Loucy (cell line): ENCODE measurements around the gene ATP1A1.

Experiments used
- H2AFZ ChIP-seq: fragments of 200-600 bp; sonication (generic); 2 replicates; pipeline ENCODE4 v1.6.0; 2016; ENCODE audit warnings: antibody characterized with exemption, mild to moderate bottlenecking, low read length, moderate library complexity
- H3F3A ChIP-seq: fragments of 200-600 bp; 2 replicates; pipeline ENCODE4 v1.6.0; 2016; ENCODE audit warnings: antibody characterized with exemption, low read depth, mild to moderate bottlenecking
- H3K27me3 ChIP-seq: fragments of 200-600 bp; sonication (generic); 2 replicates; pipeline ENCODE4 v1.6.1; 2014; ENCODE audit warnings: low read length, mild to moderate bottlenecking; ENCODE audit not compliant: insufficient read depth, poor library complexity, severe bottlenecking
- H3K36me3 ChIP-seq: fragments of 200-600 bp; sonication (generic); 2 replicates; pipeline ENCODE4 v1.6.1; 2016; ENCODE audit warnings: low read length; ENCODE audit not compliant: insufficient read depth
- H3K4me1 ChIP-seq: fragments of 200-600 bp; sonication (generic); 2 replicates; pipeline ENCODE4 v1.5.1; 2014; ENCODE audit warnings: low read length, mild to moderate bottlenecking; ENCODE audit not compliant: insufficient read depth, poor library complexity, severe bottlenecking
- H3K4me2 ChIP-seq: fragments of 200-600 bp; sonication (generic); 2 replicates; pipeline ENCODE4 v1.6.0; 2014; ENCODE audit warnings: antibody characterized with exemption, low read length, low read depth, mild to moderate bottlenecking; ENCODE audit not compliant: poor library complexity, severe bottlenecking
- H3K4me3 ChIP-seq: fragments of 200-600 bp; sonication (generic); 2 replicates; pipeline ENCODE4 v1.5.1; 2014; ENCODE audit warnings: low read length, mild to moderate bottlenecking, mixed read lengths; ENCODE audit not compliant: poor library complexity, severe bottlenecking
- H3K79me2 ChIP-seq: fragments of 200-600 bp; sonication (generic); 2 replicates; pipeline ENCODE4 v1.6.1; 2014; ENCODE audit warnings: low read length; ENCODE audit not compliant: insufficient read depth
- H3K9ac ChIP-seq: fragments of 200-600 bp; sonication (generic); 2 replicates; pipeline ENCODE4 v1.6.0; 2014; ENCODE audit warnings: mild to moderate bottlenecking, low read depth, low read length, moderate library complexity; ENCODE audit not compliant: poor library complexity, severe bottlenecking
- H3K9me2 ChIP-seq: fragments of 200-600 bp; sonication (generic); replicated peaks from 2 replicates; pipeline ENCODE4 v1.6.1; 2016; ENCODE audit warnings: low read depth, low read length, mixed read lengths
- H3K9me3 ChIP-seq: fragments of 200-600 bp; sonication (generic); 2 replicates; pipeline ENCODE4 v1.6.1; 2014; ENCODE audit warnings: mild to moderate bottlenecking, antibody characterized with exemption, low read length, low read depth; ENCODE audit not compliant: insufficient read depth
- H4K20me1 ChIP-seq: fragments of 200-600 bp; sonication (generic); 2 replicates; pipeline ENCODE4 v1.6.0; 2014; ENCODE audit warnings: antibody characterized with exemption, low read length, mild to moderate bottlenecking; ENCODE audit not compliant: insufficient read depth, poor library complexity, severe bottlenecking
- CTCF ChIP-seq: fragments of 200-600 bp; sonication (generic); conservative IDR thresholded peaks from 2 replicates; pipeline ENCODE4 v1.5.1; 2014; ENCODE audit warnings: mild to moderate bottlenecking, antibody characterized with exemption, low read length
- EZH2phosphoT487 ChIP-seq: fragments of 200-600 bp; IDR thresholded peaks from 2 replicates; pipeline ENCODE4 v1.6.1; 2018; ENCODE audit warnings: antibody characterized with exemption, mild to moderate bottlenecking, moderate library complexity, borderline replicate concordance

Gene ATP1A1

DNA sequence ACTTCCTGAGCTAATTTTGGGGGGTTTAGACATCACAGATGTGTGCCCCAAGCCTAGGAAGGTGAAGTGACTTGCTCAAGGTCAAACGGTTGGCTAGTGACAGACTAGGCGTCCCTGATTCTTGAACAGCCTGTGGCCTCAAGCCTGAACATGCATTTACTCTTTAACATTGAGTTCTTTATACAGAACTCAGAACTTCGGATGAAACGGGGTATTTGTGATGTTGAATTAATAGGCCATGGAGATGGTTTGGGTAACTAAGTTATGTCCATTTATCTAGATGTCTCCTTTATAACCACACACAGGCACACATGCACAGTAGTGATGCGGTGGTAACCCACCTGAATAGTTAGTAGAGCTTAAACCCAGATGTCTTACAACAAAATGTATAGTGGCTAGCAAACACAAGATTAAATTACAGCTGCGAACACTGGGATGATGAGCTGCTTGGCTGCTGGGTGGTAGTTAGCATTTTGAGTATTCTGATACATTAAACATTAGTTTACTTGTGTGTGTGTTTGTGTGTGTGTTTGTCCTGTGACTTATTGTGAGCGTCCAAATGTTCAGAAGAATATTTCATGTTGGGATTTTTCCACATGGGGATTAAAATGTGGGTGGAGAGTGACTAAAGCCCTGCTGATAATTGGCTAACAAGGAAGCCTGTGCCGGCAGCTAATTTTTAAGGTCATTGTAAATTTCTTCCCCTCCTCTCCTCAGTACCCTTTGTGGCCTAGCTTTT lies 2.3 kb downstream of the ATP1A1 start:
- Histone ChIP-seq H3F3A (no peaks in the 10 kb centered on the region), H2AFZ (no peak overlapping the region), H3K36me3 (no peaks in the 10 kb centered on the region), H3K27me3 (no peaks in the 10 kb centered on the region), H3K9me3 (no peaks in the 10 kb centered on the region), H3K79me2 (peaks cover 69% of the 10 kb centered on the region), H4K20me1 (peaks cover 60% of the 10 kb centered on the region), H3K4me1 (peaks cover 61% of the 10 kb centered on the region), H3K4me2 (peak overlapping the region; percentile 92), H3K9ac (peak overlapping the region; percentile 87), H3K9me2 (no peaks in the 10 kb centered on the region), H3K4me3 (peak overlapping the region; percentile 85)
- TF ChIP-seq CTCF (no peak), EZH2phosphoT487 (no peak)

- H2AFZ ChIP-seq: no peak overlapping the region
- peaks cover 66% of the 10 kb centered on the region for H4K20me1 ChIP-seq
- peaks cover 77% of the 10 kb centered on the region for H3K79me2 ChIP-seq
- no peak for TF ChIP-seq CTCF
- TF ChIP-seq EZH2phosphoT487: no peak
- peak overlapping the region; percentile 92 for H3K4me2 ChIP-seq
- H3K9ac ChIP-seq: peak overlapping the region; percentile 87
- H3K27me3 ChIP-seq: no peaks in the 10 kb centered on the region
- H3K36me3 ChIP-seq: no peaks in the 10 kb centered on the region
- no peaks in the 10 kb centered on the region for H3K9me3 ChIP-seq
- no peaks in the 10 kb centered on the region for H3K9me2 ChIP-seq
- peak overlapping the region; percentile 85 for H3K4me3 ChIP-seq
- no peaks in the 10 kb centered on the region for H3F3A ChIP-seq
- H3K4me1 ChIP-seq: peaks cover 69% of the 10 kb centered on the region
These were observed 3.1 kb downstream of the ATP1A1 start for GRCh38 chr1:116375887-116376728.

DNA sequence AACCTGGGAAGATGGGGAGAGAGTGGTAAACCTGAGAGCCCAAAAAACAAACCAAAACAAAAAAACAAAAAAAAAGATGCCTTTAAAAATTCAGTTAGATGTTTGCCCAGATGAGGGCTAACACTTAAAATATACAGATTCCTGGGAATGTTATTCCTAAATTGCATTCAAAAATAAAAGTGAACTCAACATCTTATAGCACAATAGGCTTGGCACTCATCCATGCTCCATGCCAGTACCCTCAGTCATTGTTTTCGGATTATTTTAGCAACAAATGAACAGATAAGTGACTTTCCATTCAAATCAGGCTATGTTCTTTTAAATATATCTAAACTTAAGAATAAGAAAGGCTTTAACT lies 3.7 kb downstream of the ATP1A1 start:
- H2AFZ ChIP-seq: no peak overlapping the region
- H3K36me3 ChIP-seq: no peaks in the 10 kb centered on the region
- peak overlapping the region; percentile 92 for H3K4me2 ChIP-seq
- H3F3A ChIP-seq: no peaks in the 10 kb centered on the region
- H3K9me3 ChIP-seq: no peaks in the 10 kb centered on the region
- TF ChIP-seq CTCF: no peak
- TF ChIP-seq EZH2phosphoT487: no peak
- H3K4me3 ChIP-seq: peak overlapping the region; percentile 85
- no peaks in the 10 kb centered on the region for H3K9me2 ChIP-seq
- no peaks in the 10 kb centered on the region for H3K27me3 ChIP-seq
- peaks cover 69% of the 10 kb centered on the region for H3K4me1 ChIP-seq
- H3K79me2 ChIP-seq: peaks cover 83% of the 10 kb centered on the region
- H4K20me1 ChIP-seq: peaks cover 70% of the 10 kb centered on the region
- H3K9ac ChIP-seq: peak overlapping the region; percentile 87
